Sigmoid colon (tissue), 4 donors: ENCODE results near the gene CAMK1D.

ENCODE experiments used
- CTCF ChIP-seq, 4 experiments: fragments of 450-650 bp in 3 of 4; fragments of 200-600 bp in 1 of 4; IDR thresholded peaks; one replicate each; pipeline ENCODE4 v1.5.1; 2016 to 2019; ENCODE audit warnings: antibody characterized with exemption in 4 of 4, mild to moderate bottlenecking in 3 of 4, moderate library complexity in 2 of 4
- EP300 ChIP-seq, 4 donors: sonication (generic); formaldehyde crosslinking; IDR thresholded peaks; one replicate each; pipeline ENCODE4 v1.6.1; 2017; ENCODE audit warnings: antibody characterized with exemption in 4 of 4
- POLR2A ChIP-seq, 2 donors: fragments of 450-650 bp; IDR thresholded peaks; one replicate each; pipeline ENCODE4 v1.6.1; 2016; ENCODE audit warnings: antibody characterized with exemption in 2 of 2, mild to moderate bottlenecking in 2 of 2, moderate library complexity in 2 of 2

DNA sequence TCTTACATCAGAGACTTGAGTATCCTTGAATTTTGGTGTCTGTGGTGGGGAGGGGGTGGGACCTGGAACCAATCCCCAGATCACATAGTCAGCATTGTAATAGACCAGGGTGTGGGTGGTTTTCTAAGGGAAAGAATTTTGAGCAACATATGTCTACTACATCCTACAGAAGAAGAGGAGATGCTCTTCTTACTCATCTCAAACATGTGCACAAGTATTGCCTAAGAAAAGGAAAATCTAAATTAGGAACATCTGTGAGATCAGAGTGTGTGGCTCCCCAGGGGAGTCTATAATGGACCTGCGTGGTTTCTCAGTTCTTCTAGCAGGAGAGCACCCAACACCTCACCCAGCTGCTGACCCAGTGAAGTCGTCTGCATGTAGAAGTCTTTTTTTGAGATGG is 503.3 kb downstream of the CAMK1D start:
- TF ChIP-seq CTCF (IDR thresholded peaks at IDR 0.05) (no peak), EP300 (IDR thresholded peaks at IDR 0.05) (no peak), POLR2A (IDR thresholded peaks at IDR 0.05) (no peak)
